ENCODE measurements around the gene COL19A1.

The COL19A1 gene

GRCh38 chr6:69880601-69881000, 14.2 kb downstream of the COL19A1 start:
- Mint-ChIP-seq H3K27ac (no peak overlapping the region), H3K27me3 (ENCODE audit: low read depth) (no peaks in the 10 kb centered on the region), H3K4me1 (no peaks in the 10 kb centered on the region), H3K36me3 (ENCODE audit: low read depth) (no peaks in the 10 kb centered on the region), H3K9me3 (no peaks in the 10 kb centered on the region), H3K4me3 (no peak overlapping the region)
- TF ChIP-seq CTCF (IDR thresholded peaks at IDR 0.05; ENCODE audit: unreplicated experiment in 3 of 3) = no peak

GRCh38 chr6:69881322-69882151, 15.2 kb downstream of the COL19A1 start:
- Mint-ChIP-seq H3K9me3 (no peaks in the 10 kb centered on the region), H3K4me3 (no peak overlapping the region), H3K27me3 (ENCODE audit: low read depth) (no peaks in the 10 kb centered on the region), H3K4me1 (no peaks in the 10 kb centered on the region), H3K36me3 (ENCODE audit: low read depth) (no peaks in the 10 kb centered on the region), H3K27ac (no peak overlapping the region)
- TF ChIP-seq CTCF (IDR thresholded peaks at IDR 0.05; ENCODE audit: unreplicated experiment in 3 of 3) = no peak

GRCh38 chr6:69883551-69883950, 17.2 kb downstream of the COL19A1 start:
- TF ChIP-seq CTCF (IDR thresholded peaks at IDR 0.05; ENCODE audit: unreplicated experiment in 3 of 3) = no peak
- Mint-ChIP-seq H3K36me3 (ENCODE audit: low read depth) (no peaks in the 10 kb centered on the region), H3K9me3 (peaks cover 4% of the 10 kb centered on the region), H3K27me3 (ENCODE audit: low read depth) (no peaks in the 10 kb centered on the region), H3K4me1 (no peaks in the 10 kb centered on the region), H3K27ac (no peak overlapping the region), H3K4me3 (no peak overlapping the region)

- no peak for TF ChIP-seq CTCF (IDR thresholded peaks at IDR 0.05; ENCODE audit: unreplicated experiment in 3 of 3)
- H3K36me3 Mint-ChIP-seq (ENCODE audit: low read depth) = no peaks in the 10 kb centered on the region
- H3K9me3 Mint-ChIP-seq = peaks cover 4% of the 10 kb centered on the region
- no peak overlapping the region for H3K27ac Mint-ChIP-seq
- H3K4me3 Mint-ChIP-seq = no peak overlapping the region
- H3K4me1 Mint-ChIP-seq = no peaks in the 10 kb centered on the region
- no peaks in the 10 kb centered on the region for H3K27me3 Mint-ChIP-seq (ENCODE audit: low read depth)
These were observed 17.9 kb downstream of the COL19A1 start for GRCh38 chr6:69884231-69884630.

GRCh38 chr6:69887026-69887425, 20.7 kb downstream of the COL19A1 start:
- Mint-ChIP-seq H3K27me3 (ENCODE audit: low read depth) (no peaks in the 10 kb centered on the region), H3K9me3 (peaks cover 10% of the 10 kb centered on the region), H3K4me1 (no peaks in the 10 kb centered on the region), H3K36me3 (ENCODE audit: low read depth) (no peaks in the 10 kb centered on the region), H3K4me3 (no peak overlapping the region), H3K27ac (no peak overlapping the region)
- no peak for TF ChIP-seq CTCF (IDR thresholded peaks at IDR 0.05; ENCODE audit: unreplicated experiment in 3 of 3)
